OCI-M1 (cell line): ENCODE data around the gene WBP4.
"Not testable (repeated sequence)": the region's sequence is repeated elsewhere in the genome, so short reads cannot be mapped to it uniquely, and the experiment has no call there.

Experiments used
- DNase-seq: peaks from one replicate; lab custom pipeline; 2025; lab: John Stamatoyannopoulos, UW

WBP4 gene, protein sequence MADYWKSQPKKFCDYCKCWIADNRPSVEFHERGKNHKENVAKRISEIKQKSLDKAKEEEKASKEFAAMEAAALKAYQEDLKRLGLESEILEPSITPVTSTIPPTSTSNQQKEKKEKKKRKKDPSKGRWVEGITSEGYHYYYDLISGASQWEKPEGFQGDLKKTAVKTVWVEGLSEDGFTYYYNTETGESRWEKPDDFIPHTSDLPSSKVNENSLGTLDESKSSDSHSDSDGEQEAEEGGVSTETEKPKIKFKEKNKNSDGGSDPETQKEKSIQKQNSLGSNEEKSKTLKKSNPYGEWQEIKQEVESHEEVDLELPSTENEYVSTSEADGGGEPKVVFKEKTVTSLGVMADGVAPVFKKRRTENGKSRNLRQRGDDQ

DNA sequence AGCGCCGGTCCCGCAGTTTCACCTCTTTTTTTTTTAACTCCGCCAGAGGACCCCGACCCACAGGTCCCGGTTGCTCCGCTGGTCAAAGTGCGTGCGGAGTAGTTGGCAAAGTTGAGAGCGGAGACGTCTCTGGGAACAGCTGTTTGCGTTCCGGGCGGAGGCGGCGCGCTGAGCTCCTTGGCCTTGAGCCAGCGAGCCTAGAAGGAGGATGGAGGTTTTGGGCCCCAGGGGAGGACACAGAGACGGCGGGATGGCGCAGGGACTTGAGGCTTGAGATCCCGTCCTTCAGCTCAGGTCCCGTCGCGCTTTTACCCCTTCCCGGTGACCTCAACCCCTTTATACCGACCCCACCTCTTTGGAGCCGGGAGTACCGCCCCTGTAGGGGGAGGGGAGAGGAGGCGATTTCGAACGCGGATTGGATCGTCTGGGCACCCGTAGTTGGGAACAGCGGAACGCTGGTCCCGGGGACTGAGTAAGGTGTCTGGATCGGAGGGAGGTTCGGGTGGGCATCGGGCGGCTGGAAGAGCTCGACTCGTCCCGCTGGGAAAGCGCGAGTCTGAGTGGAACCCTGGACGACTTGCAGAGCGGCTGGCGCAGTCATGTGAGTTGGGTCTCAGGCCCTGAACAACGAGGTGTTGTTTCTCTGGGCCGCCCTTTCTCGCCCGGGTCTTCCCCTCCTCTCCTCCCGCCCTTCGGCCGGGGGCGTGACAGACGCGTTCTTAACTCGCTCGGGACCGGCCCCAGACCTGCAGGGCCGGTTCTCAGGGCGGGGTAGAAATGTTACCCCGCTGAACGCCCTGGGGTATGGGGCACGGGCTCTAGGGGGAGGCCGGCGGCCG, at the start of gene WBP4:
Gene WBP4 (plus strand): TSS at position 435 of the 839 bp plus-strand sequence. CDS start 165 bp downstream, at position 600.
- peak; percentile 97 for DNase-seq

DNA sequence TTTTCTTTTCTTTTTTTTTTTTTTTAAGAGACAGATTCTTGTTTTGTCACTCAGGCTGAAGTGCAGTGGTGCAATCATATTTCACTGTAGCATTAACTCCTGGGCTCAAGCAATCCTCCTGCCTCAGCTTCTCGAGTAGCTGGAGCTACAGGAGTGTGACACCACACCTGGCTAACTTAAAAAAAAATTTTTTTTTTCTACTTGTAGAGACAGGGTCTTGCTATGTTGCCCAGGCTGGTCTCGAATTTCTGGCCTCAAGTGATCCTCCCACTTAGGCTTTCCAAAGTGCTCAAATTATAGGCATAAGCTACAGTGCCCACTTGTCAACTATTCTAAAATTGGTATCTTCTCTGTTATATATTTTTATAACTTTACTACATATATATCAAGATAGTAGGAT, 48.8 kb upstream of the WBP4 start:
- DNase-seq: no peak

DNA sequence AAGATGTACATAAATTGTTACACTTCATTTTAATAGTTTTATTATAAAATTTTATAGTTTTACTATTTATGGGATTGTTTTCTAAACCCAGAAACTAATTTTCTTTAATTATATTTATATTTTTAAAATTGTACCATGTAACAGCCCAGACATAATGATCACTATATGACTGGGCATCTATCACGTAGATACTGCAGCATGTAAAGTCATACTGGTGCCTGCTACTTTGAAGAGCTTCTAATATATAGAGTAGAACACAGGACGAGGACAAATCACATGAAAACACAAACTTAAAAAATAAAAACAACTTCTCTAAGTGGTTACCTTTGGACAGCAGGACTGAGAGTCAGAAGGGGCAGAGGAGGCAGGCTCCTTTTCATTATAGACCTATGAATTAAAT, 47.5 kb upstream of the WBP4 start:
- no peak for DNase-seq

DNA sequence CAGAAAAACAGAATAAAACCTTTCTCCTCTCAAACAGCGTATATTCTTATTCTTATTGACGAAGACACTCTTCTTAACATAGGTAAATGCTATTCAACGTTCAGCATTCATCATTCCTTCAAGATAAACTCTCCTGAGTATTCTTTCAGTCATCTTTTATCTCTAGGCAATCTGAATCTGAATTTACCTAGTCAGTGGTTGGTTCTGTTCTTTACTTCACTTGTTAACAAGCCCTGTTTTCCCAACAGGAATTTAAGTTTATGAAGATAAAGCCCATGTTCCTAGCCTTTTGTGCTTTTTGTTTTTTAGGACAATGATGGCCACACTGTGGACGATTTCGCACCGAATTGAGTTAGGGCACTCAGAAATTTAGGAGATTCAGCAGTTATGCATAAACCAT, 45.4 kb upstream of the WBP4 start:
- no peak for DNase-seq

DNA sequence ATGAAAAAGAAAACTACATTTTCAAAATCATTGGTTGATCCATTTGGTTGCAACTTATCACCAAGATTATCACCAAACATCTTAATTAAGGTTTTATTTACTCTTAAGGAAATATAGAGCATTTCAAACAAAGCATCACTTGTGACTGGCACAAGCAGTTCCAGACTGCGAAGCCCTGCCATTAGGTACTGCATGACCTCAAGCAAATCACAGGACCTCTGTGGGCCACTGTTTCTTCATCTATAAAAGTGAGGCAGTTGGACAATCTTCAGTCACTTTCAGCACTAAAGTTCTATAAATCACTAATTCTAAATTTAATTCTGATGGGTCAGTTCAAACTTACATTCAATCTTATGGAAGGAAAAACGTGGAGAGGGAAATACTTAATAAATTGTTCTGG, 44.1 kb upstream of the WBP4 start:
- peak; percentile 70 for DNase-seq

DNA sequence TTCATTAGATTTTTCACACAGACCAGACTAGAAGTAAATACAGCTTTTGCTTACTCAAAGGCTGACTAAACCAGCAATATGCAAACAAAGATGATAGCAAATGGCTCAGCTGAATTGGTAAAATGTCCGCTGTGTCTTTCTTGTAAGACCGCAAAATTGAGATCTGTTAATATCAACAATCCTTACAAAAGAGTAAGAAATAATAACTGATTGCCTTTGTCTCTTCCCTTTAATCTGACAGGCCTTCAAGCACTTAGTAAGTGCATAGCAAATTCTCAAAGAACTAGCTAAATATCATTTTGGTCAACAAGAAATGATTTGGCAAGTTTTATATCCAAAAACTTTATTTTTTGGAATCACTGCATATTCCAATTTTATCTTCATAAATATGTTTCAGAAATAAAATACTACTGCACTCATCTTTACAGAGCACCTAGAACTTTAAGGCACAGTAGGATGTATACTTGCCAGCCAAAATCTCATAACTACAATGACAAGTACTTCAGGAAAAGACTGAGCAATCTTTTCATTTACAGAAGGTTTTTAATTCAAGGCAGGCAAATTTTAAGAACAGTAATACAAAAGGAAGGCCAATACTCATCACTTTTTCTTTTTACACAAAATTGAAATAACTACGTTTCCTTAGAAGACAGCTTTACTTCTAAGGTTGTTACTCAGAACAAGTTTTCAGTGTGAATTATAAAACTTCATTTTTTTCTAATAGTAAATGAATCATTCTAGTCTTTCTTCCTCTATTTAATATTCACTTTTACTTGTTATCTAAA, 43.3 kb upstream of the WBP4 start:
- peak; percentile 73 for DNase-seq

DNA sequence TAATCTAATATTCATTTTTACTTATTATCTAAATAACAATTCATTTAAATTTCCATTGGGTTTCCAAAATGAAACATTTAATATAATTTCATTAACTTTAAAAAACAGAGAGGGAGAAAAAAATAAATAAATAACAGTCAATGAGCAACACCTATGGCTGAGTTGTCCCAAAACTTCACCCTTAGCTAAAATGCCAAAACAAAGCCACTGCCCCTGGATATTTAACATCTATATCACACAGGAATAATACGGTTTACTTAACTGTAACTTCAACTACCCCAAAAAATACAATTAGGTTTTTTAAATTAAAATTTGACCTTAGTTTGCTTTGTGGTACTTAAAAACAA, 42.7 kb upstream of the WBP4 start:
- DNase-seq: no peak

DNA sequence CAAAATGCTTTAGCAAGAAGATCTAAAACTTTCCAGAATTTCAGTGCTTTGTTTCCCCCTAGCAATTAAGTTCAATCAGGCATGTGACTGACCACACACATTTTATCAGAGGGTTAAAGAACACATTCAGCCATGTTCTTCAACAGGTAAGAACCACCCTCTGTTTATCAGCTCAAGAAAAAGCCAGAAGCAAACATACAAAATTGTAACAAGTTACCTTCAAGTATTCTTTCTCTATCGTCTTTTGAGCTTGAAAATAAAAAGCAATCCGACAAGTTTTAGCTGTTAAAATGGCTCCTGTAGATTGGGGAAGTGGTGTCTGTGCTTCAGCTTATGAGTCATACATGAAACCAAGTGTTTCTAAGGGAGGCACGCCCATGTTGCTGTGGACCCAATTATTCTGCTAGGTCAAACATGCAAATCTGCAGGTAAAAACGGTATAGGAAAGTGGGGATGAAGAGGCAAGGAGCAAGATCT, 42.3 kb upstream of the WBP4 start, which contains the start of gene ELF1:
Gene ELF1 (minus strand): TSS at position 306 of the 477 bp plus-strand sequence. CDS start 37,262 bp downstream, outside the sequence.
- DNase-seq: peak; percentile 92

DNA sequence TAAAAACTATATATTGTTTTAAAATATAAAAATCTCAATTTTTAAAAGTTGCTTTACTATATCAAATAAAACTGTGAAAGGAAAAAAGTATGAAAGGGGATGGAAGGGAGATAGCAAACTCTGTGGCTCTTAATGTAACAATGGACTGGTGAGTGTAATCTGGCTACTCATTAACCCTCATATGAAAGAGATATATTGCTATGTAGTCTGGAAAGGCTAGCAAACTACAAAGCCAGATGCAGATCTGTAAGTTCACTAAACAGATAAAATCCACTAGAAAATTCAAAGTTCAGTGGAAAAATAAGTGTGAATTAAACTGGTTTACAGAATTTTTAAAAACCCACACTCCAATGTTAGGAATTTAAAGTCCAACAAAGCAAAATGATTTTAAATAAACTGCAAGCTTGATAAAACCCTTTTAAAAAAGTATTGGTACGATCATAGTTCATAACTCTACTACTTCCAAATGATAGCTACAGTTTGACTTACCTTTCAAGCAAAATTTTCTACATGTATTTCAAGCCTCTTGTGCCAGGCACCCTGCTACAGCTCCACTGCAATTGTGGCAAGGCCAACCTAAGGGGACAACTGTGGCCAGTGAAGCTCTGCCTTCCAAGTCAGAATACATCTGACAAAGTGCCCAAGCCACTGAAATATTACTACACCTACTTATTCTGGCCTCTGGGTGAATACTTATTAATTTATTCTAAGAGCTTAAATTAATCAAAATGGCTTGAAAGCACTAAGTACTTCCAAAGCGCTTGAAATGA, 41.5 kb upstream of the WBP4 start:
- peak; percentile 56 for DNase-seq

DNA sequence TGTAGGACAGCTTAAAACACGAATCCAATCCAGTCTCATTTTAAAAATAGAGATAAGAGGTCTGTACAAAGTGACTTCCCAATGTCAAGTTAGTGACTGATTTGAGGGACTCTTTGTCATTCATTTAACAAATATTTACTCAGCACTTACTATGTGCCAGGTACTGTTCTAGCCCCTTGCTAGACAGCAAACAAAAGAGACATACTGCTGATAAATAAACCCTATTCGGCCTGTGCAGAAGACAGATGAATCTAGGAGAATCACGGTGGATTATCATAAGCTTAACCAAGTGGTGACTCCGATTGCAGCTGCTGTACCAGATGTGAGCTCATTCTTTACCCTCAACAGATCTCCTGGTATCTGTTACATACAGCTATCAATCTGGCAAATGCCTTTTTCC, 35.8 kb upstream of the WBP4 start:
- DNase-seq: no peak

DNA sequence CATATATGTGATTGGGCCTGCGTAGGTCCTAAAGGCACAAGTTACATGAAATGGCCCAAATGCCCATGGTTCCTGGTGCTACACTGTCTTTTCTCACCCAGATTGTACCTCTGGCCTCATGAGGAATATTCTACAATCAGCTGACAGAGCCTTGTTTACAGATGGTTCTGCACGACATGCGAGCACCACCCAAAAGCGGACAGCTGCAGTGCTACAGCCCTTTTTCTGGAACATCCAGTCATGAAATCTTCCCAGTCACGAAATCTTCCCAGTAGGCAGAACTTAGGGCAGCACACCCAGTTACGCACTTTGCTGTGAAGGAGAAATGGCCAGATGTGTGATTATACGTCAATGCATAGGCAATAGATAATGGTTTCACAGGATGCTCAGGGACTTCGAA, 34.5 kb upstream of the WBP4 start:
- DNase-seq: no peak

DNA sequence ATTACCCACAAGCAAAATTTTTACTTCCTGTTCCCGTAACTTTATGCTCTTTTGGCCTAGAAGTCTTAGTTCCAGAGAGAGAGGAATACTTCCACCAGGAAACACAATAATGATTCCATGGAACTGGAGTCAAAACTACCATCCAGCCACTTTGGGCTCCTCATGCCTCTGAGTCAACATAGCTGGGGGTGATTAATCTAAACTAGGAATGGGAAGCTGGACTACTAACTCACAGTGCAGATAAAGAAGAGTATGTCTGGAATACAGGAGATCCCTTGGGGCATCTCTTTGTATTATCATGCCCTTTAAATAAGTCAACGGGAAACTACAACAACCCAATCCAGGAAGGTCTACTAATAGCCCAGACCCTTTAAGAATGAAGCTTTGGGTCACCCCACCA, 33.3 kb upstream of the WBP4 start:
- DNase-seq: no peak

DNA sequence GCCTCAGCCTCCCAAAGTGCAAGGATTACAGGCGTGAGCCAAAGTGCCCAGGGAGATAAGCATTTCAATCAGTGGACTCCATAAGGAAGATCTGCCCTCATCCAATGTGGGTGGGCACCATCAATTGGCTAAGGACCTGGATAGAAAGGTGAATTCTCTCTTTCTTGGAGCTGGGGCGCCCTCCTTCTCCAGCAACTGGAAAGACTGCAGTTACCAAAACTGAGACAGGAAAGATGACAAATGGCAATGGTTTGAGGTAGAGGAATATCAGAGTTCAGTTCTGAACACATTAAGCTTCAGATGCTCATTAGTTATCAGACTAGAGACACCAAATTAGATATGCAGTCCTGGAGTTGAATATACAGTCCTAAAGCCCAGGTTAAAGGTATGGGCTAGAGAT, 31.7 kb upstream of the WBP4 start:
- peak; percentile 28 for DNase-seq

DNA sequence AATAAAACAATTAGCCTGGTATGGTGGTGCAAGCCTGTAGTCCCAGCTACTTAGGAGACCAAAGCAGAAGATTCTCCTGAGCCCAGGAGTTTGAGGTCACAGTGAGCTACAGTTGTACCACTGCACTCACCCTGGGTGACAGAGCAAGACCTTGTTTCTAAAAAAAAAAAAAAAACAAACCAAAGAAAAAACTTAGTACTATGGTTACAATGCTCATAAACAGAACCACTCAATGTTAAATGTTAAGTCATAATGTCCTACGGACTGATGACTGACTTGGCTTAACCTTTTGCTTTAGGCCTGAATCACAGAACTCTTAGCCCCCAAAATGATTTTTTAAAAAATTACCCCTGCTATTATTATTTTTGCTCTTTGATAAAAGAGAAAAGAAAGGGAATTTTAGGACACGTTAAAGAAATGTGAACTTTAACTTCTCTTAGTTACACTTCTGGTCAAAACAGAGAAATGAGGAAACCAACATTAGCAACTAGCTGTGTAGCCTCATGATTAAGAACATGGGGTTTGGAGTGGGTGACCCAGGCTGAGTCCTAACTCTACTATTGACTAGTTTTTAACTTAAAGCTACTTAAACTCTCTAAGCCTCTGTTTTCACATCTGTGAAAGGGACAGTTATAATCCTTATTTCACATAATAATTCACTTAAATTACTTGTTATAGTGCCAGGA, 28.5 kb upstream of the WBP4 start:
- DNase-seq: no peak

DNA sequence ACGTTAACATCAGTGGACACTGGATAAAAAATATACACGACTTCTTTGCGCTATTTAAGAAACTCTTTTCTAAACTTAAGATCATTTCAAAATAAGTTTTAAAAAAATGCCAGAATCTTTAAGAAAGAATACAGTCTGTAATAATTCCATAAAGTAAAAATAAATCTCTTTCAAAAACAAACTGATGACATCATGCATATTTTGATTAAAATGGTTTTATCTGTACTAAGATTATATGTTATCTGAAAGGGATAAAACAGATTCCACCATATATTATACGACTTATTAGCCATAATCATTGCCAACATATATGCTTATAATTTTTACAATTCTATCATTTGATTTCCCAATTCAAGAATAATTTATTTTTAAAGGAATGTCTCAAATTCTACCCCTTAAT, 26.9 kb upstream of the WBP4 start:
- no peak for DNase-seq

DNA sequence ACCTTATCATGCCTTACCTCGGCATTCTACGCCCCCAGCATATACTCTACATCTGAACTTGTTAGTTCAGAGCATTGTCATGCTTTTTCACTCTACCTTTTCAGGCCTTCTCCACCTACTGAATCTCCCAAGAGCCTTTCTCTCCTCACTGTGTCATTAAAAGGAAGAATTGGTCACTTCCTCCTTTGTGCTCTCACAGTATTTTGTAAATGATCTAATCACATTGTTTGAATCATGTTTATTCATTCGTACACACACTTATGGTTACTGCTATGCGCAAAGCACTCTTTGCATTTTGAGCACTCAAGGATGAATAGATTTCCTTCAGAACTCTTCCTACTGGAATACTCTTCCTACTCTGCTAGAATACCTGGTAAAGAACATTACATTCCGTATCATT, 26.4 kb upstream of the WBP4 start:
- DNase-seq: peak; percentile 31

DNA sequence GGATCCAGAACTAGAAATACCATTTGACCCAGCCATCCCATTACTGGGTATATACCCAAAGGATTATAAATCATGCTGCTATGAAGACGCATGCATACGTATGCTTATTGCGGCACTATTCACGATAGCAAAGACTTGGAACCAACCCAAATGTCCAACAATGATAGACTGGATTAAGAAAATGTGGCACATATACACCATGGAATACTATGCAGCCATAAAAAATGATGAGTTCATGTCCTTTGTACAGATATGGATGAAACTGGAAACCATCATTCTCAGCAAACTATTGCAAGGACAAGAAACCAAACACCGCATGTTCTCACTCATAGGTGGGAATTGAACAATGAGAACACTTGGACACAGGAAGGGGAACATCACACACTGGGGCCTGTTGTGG, 24.8 kb upstream of the WBP4 start:
- not testable (repeated sequence) for DNase-seq

DNA sequence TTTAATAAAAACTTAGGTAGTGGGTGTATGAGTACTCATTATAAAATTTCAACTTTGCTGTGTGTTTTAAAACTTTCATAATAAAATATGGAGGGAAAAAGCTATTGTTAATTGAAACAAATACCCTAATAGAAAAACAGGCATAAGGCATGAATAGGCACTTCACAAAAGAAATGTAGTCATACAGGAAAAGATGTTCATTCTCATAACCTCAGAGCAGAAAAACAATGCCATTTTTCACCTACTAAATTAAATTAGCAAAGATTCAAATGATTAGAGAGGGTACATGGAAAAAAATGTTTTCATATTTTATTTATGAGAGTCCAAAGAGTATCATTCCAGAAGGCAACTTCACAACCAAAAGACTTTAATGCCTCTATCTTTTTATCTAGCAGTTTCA, 21.6 kb upstream of the WBP4 start:
- no peak for DNase-seq

DNA sequence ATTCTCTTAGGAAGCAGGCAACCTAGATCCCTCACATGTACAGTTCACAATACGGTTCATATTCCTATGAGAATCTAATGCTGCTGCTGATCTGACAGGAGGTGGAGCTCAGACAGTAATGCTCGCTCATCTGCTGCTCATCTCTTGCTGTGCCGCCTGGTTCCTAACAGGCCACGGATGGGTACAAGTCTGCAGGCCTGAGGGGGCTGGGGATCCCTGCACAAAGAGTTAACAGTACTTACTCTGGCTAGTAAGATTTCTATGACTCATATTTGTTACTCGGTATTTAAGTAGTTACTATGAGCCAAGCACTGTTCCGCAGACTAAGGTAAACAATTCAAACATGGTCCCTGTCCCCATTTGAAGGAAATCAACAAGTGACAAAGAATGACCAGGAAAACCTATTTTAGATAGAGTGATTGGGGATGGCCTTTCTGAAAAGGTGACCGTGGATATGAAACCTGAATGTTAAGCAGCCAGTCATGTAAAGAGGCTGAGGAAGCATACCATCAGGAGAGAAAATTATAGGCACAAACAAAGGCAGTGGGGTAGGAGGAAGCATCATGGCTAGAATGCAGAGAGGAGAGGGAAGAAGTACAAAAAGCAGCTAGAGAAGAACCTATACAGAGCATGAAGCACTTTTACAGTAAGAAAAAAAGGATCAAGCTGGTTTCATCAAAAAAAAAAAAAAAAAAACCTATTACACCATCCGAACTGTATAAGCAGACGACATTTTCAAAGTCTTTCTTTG, 20.6 kb upstream of the WBP4 start:
- DNase-seq: no peak

DNA sequence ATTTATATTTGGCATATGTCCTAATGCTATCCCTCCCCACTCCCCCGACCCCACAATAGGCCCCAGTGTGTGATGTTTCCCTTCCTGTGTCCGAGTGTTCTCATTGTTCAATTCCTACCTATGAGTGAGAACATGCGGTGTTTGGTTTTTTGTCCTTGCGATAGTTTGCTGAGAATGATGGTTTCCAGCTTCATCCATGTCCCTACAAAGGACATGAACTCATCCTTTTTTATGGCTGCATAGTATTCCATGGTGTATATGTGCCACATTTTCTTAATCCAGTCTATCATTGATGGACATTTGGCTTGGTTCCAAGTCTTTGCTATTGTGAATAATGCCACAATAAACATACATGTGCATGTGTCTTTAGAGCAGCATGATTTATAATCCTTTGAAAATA, 18.9 kb upstream of the WBP4 start:
- DNase-seq: not testable (repeated sequence)
